ENCODE measurements around the gene FKBP4. TPM values are rescaled to one million over a fixed set of nuclear protein-coding genes. Genes with fewer than 3 reads are reported as not detected.

The FKBP4 gene
- total and polyA plus RNA-seq, 3 donors from 2014 or later = 64.2 to 154 (median 74.9) TPM

DNA sequence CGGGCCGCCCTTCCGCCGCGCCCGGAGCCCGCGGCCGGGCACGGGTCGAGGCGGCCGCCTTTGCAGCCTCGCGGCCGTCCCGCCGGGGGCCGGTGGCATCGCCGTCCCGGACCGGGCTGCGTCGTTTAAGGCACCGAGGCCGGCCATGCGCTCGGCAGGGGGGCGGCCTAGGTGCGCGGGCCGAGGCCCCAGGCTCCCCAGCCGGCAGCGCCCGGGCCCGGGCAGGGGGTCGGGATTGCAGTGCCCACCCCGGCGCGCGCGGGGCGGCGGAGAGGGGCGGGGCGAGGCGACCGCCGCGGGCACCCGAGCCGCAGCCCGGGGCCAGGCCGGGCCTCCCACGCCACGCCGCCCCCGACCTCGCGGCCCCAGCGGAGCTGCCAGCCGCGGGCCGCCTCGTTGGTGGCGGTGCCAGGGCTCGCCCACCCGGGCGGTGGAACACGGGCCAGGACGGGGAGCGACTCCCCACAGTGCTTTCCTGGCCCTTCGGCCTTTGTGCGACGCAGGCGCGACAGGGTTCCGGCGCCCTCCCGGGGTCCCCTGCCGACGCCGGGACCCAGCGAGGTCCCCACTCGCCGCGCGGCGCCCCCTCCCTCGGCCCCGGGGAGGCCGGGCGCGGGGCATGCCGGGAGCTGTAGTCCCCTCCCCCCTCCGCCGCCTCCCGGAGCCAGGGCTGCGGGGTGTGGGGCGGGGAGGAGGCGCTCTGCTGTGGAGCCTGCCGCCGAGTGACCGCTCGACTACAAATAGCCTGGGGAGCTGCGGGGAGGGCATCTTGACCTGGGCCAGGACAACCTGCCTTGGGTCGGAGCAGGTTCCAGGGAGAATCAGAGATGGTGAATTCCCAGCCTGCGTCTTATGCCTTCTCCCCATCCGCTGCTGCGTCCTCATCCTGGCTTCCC, 769 bp downstream of the FKBP4 start:
- Histone ChIP-seq H3K36me3 (ENCODE audit: low read depth, missing control alignments) (no peaks in the 10 kb centered on the region), H3K4me1 (peaks cover 19% of the 10 kb centered on the region), H3K4me3 (peak overlapping the region; percentile 69 to 77), H3K27ac (peak overlapping the region; percentile 79 to 90), H3K9me3 (no peaks in the 10 kb centered on the region), H3K27me3 (no peaks in the 10 kb centered on the region)
- WGBS, 2 donors = 0% methylated on average over 9 to 44 of the region's 111 CpGs
- no peak for TF ChIP-seq POLR2A (IDR thresholded peaks at IDR 0.05)
- TF ChIP-seq, protein P1, sequence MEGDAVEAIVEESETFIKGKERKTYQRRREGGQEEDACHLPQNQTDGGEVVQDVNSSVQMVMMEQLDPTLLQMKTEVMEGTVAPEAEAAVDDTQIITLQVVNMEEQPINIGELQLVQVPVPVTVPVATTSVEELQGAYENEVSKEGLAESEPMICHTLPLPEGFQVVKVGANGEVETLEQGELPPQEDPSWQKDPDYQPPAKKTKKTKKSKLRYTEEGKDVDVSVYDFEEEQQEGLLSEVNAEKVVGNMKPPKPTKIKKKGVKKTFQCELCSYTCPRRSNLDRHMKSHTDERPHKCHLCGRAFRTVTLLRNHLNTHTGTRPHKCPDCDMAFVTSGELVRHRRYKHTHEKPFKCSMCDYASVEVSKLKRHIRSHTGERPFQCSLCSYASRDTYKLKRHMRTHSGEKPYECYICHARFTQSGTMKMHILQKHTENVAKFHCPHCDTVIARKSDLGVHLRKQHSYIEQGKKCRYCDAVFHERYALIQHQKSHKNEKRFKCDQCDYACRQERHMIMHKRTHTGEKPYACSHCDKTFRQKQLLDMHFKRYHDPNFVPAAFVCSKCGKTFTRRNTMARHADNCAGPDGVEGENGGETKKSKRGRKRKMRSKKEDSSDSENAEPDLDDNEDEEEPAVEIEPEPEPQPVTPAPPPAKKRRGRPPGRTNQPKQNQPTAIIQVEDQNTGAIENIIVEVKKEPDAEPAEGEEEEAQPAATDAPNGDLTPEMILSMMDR (IDR thresholded peaks at IDR 0.05) = no peak
- intact Hi-C loops (cut with DNase I; ENCODE audit: low total_unique reads) = no loop called here
- peak; percentile 83 for DNase-seq

DNA sequence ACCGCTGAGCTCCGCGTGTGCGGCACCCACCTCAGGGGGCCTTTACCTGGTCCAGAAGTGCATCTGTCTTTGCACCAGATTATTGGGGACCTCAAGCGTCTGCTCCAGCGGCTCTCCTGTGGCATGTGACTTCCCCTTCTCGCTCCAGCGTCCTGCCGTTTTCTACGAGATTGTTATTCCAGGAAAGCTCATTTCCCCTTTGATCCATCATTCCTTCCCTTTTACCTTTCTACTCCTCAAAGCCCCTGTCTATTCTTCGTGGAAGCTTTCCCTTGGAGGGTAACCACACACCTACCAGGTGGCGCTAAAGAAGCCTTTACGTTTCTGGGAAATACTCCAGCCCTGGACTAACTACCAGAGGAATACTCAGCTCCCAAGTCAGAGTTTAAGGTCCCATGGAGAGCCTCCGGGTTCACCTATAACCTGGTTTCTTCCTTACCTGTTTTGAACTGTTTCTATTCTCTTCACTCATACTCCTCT, 1.5 kb downstream of the FKBP4 start:
- intact Hi-C loops (cut with DNase I; ENCODE audit: low total_unique reads) = no loop called here
- no peaks in the 10 kb centered on the region for H3K9me3 ChIP-seq
- no peaks in the 10 kb centered on the region for H3K36me3 ChIP-seq (ENCODE audit: low read depth, missing control alignments)
- no peaks in the 10 kb centered on the region for H3K27me3 ChIP-seq
- TF ChIP-seq, protein P1 (IDR thresholded peaks at IDR 0.05) = no peak
- no peak for TF ChIP-seq POLR2A (IDR thresholded peaks at IDR 0.05)
- peaks cover 19% of the 10 kb centered on the region for H3K4me1 ChIP-seq
- peak overlapping the region in 1 of 2 donors; percentile 90 for H3K27ac ChIP-seq
- WGBS, 2 donors = 4 to 8% methylated on average over 14 of the region's 14 CpGs
- H3K4me3 ChIP-seq = peak overlapping the region; percentile 69 to 77
- DNase-seq = no peak

DNA sequence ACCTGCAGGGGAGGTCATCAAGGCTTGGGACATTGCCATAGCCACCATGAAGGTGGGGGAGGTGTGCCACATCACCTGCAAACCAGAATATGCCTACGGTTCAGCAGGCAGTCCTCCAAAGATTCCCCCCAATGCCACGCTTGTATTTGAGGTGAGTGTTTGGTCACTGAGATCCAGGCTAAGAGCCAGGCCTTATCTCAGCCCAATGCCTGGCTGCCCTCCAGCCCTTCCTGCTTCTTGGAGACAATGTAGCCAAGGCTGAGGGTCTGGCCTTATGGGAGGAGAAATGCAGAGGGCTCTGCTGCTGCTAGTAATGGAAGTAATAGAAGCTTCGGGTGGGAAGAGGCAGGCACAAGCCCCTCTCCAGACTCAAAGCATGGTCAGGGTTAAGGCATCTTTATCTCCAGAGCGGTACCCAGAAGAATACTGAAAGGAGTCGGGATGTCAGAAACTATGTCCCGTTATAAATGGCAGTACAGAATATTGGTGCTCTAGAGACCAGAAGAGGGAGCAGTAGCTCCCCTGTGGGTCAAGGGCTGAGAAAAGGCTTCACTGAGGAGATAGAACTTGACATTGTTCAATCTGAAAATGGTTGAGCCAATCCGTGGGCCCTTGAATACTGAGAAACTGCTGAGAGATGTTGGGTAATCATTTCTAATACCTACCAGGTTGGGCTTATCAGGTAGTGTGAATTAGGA, 3.1 kb downstream of the FKBP4 start:
- TF ChIP-seq POLR2A (IDR thresholded peaks at IDR 0.05) = no peak
- TF ChIP-seq, protein P1 (IDR thresholded peaks at IDR 0.05) = no peak
- intact Hi-C loops (cut with DNase I; ENCODE audit: low total_unique reads) = no loop called here
- DNase-seq = peak; percentile 91
- Histone ChIP-seq H3K27ac (no peak overlapping the region), H3K36me3 (ENCODE audit: low read depth, missing control alignments) (no peaks in the 10 kb centered on the region), H3K4me3 (no peak overlapping the region), H3K4me1 (peaks cover 19% of the 10 kb centered on the region), H3K27me3 (no peaks in the 10 kb centered on the region), H3K9me3 (no peaks in the 10 kb centered on the region)
- WGBS, 2 donors = 47 to 81% methylated on average over 6 to 7 of the region's 7 CpGs

DNA sequence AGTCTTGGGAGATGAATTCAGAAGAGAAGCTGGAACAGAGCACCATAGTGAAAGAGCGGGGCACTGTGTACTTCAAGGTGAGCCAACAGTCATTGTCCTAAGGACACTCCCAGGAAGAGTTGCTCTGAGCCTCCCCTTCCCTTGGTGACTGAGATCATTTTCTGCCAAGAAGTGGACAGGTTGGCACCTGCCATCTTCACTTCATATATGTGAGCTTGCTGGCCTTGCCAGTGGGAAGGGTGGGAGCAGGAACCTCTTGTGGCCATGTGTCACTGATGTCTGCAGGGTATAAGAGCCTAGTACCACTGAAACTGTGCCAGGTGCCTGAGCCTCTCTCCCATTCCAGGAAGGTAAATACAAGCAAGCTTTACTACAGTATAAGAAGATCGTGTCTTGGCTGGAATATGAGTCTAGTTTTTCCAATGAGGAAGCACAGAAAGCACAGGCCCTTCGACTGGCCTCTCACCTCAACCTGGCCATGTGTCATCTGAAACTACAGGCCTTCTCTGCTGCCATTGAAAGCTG, 5.3 kb downstream of the FKBP4 start:
- H3K27ac ChIP-seq = no peak overlapping the region
- peaks cover 19% of the 10 kb centered on the region for H3K4me1 ChIP-seq
- H3K36me3 ChIP-seq (ENCODE audit: low read depth, missing control alignments) = no peaks in the 10 kb centered on the region
- no peaks in the 10 kb centered on the region for H3K27me3 ChIP-seq
- intact Hi-C loops (cut with DNase I; ENCODE audit: low total_unique reads) = no loop called here
- TF ChIP-seq POLR2A (IDR thresholded peaks at IDR 0.05) = no peak
- TF ChIP-seq, protein P1 (IDR thresholded peaks at IDR 0.05) = no peak
- no peaks in the 10 kb centered on the region for H3K9me3 ChIP-seq
- no peak for DNase-seq
- WGBS, 2 donors = 93 to 95% methylated on average over 3 of the region's 3 CpGs
- no peak overlapping the region for H3K4me3 ChIP-seq
